GM18858 (cell line): ENCODE measurements around the gene FAM237B.

Experiments used
- ATAC-seq: cut with Tn5 transposase; IDR thresholded peaks from one replicate; pipeline ENCODE4 v1.9.1; 2021; ENCODE audit not compliant: unreplicated experiment

The FAM237B gene

GRCh38 chr7:90298145-90299038 lies 22.7 kb downstream of the FAM237B start:
- peak; percentile 88 for ATAC-seq

GRCh38 chr7:90290244-90291113 lies 30.6 kb downstream of the FAM237B start:
- ATAC-seq = no peak

GRCh38 chr7:90288154-90288553 lies 33.0 kb downstream of the FAM237B start:
- no peak for ATAC-seq

DNA sequence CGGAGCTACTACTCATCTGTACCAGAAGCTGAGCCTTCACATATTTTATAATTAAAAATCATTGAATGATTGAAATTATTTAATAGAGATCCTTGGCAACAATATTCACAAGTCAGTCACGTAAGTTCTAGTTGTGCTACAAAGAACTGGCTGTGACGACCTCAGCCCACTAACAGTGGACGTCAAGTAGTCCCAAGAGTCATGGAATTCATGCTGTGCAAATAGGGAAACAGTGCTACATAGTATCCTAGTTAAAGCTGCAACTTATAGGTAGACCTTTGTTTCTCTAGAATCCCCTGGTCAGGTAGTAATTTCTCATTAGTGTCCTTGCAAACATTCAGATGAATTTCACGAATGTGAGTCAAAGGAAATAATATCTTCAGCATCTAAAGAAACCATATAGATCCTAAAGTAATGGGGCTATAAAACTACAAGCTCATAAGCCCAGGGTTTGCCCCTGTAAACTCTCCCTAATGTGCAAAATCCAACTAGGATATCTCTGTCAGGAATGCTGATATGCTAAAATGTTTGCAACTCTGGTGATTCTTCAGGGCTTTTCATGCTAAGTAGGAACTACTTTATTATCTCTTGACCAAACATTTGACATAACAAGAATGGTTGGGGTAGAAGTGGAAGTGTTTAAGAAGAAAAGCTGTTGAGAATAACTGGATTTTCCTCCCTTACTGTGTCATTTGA lies 44.9 kb downstream of the FAM237B start:
- no peak for ATAC-seq

GRCh38 chr7:90274161-90274560 lies 46.9 kb downstream of the FAM237B start:
- no peak for ATAC-seq

GRCh38 chr7:90272242-90272641 lies 48.9 kb downstream of the FAM237B start:
- ATAC-seq = no peak

- no peak for ATAC-seq
Measured at GRCh38 chr7:90271753-90272152, 49.4 kb downstream of the FAM237B start.

- ATAC-seq = no peak
Measured at GRCh38 chr7:90270431-90271178, 50.5 kb downstream of the FAM237B start.

DNA sequence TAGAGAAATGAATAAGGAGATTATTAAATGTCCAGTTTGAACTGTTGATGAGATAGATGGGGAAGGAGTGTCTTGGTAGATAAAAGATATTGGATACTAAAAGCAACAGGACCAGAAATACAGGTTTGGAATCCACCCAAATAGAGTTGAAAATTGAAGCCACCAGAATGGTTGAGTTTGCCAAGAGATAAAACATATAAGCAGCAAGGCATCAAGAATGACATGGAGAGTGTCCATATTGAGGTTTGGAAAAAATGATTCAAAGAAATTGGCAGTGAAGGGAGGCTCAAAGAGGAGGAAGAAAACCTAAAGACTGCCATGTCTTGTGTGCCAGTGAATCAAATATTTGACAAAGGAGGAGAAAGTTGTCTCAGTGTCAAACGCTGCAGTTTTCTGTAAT lies 51.9 kb downstream of the FAM237B start:
- no peak for ATAC-seq

DNA sequence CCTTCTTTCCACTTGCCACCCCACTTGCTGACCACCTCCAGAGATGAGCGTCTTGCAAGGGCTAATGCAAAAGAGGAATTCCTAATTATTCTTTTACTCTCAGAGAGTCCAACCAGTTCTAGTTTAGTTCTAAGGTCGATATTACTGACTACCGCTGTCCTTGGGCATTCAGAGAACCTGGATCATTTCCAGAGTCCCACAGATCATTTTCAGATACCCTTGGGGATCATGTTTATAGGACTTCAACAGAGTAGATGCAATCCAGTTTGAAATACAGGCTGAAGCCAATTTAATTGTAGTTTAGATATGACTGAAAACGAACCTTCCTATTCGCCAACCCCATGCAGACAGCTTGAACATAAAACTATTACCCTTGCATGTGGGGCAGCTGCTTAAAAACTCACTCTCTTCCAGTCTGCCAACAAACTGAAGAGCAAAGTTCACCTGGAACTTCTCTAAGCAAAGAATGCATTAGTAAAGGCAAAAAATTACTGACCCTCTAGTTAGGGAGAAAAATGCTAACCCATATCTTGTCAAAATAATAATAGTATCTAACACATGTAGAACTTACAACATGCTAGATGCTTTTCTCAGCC lies 53.7 kb downstream of the FAM237B start:
- no peak for ATAC-seq

DNA sequence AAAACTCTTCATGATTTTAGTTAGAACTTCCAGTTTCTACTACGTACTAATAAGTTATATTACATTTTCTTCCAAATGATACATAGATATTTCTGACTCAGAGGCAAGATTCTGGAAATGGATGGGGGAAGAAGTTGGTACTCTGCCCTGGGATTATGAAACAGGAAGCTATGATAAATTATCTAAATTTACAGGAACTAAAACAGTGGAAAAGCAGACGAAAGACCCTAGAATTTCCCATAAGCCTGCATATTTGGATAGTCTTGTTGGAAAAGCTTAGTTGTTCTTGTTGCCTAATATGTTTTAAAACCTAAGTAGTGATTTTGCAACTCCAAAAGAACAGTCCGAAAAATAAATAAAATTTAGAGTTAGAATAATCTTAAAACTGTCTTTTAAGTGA lies 54.3 kb downstream of the FAM237B start:
- no peak for ATAC-seq
